Body of pancreas (tissue), 4 donors: ENCODE measurements around the gene ARHGAP6.

Experiments used
- POLR2A ChIP-seq, 3 donors: fragments of 450-650 bp; IDR thresholded peaks; one replicate each; pipeline ENCODE4 v1.6.1; 2016; ENCODE audit warnings: antibody characterized with exemption in 3 of 3, mild to moderate bottlenecking in 2 of 3
- TF ChIP-seq, protein P1 (sequence below), 7 experiments: fragments of 450-650 bp in 4 of 7; fragments of 200-600 bp in 3 of 7; sonication (generic) in 3 of 7; IDR thresholded peaks; one replicate each; pipeline ENCODE4 v1.5.1; 2016 to 2019; ENCODE audit warnings: antibody characterized with exemption in 7 of 7

GRCh38 chrX:11336201-11336600 is 329.5 kb downstream of the ARHGAP6 start:
- TF ChIP-seq, protein P1, sequence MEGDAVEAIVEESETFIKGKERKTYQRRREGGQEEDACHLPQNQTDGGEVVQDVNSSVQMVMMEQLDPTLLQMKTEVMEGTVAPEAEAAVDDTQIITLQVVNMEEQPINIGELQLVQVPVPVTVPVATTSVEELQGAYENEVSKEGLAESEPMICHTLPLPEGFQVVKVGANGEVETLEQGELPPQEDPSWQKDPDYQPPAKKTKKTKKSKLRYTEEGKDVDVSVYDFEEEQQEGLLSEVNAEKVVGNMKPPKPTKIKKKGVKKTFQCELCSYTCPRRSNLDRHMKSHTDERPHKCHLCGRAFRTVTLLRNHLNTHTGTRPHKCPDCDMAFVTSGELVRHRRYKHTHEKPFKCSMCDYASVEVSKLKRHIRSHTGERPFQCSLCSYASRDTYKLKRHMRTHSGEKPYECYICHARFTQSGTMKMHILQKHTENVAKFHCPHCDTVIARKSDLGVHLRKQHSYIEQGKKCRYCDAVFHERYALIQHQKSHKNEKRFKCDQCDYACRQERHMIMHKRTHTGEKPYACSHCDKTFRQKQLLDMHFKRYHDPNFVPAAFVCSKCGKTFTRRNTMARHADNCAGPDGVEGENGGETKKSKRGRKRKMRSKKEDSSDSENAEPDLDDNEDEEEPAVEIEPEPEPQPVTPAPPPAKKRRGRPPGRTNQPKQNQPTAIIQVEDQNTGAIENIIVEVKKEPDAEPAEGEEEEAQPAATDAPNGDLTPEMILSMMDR (IDR thresholded peaks at IDR 0.05) = no peak
- TF ChIP-seq POLR2A (IDR thresholded peaks at IDR 0.05) = no peak
